ENCODE results near the gene PHACTR3.

DNA sequence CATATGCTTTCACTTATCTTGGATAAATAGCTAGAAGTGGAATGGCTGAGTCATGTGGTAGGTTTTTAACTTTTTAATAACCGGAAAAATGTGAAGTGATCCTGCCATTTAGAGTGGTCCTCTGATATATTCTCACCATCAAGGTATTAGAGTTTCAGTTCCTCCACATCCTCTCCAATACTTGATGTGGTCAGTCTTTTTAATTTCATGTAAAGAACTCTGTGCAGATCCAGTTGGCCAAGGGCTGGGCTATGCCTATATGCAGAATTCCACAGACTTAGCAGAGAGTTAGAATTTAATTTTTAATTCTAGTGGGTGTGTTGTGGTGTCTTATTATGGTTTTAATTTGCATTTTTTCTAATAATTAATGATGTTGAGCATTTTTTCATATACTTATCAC lies 188.0 kb downstream of the PHACTR3 start:
- TF ChIP-seq HNF4A (conservative IDR thresholded peaks at IDR 0.05): no peak
- TF ChIP-seq YY1 (IDR thresholded peaks at IDR 0.05): no peak
- no peak for TF ChIP-seq CTCF (IDR thresholded peaks at IDR 0.05; ENCODE audit: low read depth, low read length, missing input control)
- TF ChIP-seq SP1 (IDR thresholded peaks at IDR 0.05): no peak
- TF ChIP-seq ZBTB33 (IDR thresholded peaks at IDR 0.05): no peak
- no peak for TF ChIP-seq MAX (IDR thresholded peaks at IDR 0.05)
- TF ChIP-seq FOXA1 (IDR thresholded peaks at IDR 0.05): no peak
- TF ChIP-seq, protein P1, sequence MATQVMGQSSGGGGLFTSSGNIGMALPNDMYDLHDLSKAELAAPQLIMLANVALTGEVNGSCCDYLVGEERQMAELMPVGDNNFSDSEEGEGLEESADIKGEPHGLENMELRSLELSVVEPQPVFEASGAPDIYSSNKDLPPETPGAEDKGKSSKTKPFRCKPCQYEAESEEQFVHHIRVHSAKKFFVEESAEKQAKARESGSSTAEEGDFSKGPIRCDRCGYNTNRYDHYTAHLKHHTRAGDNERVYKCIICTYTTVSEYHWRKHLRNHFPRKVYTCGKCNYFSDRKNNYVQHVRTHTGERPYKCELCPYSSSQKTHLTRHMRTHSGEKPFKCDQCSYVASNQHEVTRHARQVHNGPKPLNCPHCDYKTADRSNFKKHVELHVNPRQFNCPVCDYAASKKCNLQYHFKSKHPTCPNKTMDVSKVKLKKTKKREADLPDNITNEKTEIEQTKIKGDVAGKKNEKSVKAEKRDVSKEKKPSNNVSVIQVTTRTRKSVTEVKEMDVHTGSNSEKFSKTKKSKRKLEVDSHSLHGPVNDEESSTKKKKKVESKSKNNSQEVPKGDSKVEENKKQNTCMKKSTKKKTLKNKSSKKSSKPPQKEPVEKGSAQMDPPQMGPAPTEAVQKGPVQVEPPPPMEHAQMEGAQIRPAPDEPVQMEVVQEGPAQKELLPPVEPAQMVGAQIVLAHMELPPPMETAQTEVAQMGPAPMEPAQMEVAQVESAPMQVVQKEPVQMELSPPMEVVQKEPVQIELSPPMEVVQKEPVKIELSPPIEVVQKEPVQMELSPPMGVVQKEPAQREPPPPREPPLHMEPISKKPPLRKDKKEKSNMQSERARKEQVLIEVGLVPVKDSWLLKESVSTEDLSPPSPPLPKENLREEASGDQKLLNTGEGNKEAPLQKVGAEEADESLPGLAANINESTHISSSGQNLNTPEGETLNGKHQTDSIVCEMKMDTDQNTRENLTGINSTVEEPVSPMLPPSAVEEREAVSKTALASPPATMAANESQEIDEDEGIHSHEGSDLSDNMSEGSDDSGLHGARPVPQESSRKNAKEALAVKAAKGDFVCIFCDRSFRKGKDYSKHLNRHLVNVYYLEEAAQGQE (IDR thresholded peaks at IDR 0.05): no peak
- TF ChIP-seq RAD21 (IDR thresholded peaks at IDR 0.05): no peak
- TF ChIP-seq TAF1 (conservative IDR thresholded peaks at IDR 0.05): no peak

Data from liver (tissue), 3 donors.